HUES48 (cell line): ENCODE measurements around the gene MAP3K12.
"Not testable (repeated sequence)": the region's sequence is repeated elsewhere in the genome, so short reads cannot be mapped to it uniquely, and the experiment has no call there.

Experiments used
- H3K27ac ChIP-seq: one replicate; pipeline ENCODE4 v1.7.0; 2013; ENCODE audit warnings: low read depth, low read length, inconsistent platforms
- H3K27me3 ChIP-seq: 2 replicates; pipeline ENCODE4 v1.6.1; 2013; ENCODE audit warnings: mild to moderate bottlenecking, low read length; ENCODE audit not compliant: control insufficient read depth, insufficient read depth
- H3K36me3 ChIP-seq: 2 replicates; pipeline ENCODE4 v1.6.1; 2013; ENCODE audit warnings: low read length; ENCODE audit not compliant: control insufficient read depth, insufficient read depth
- H3K4me1 ChIP-seq: 2 replicates; pipeline ENCODE4 v1.6.1; 2013; ENCODE audit warnings: mild to moderate bottlenecking, low read length; ENCODE audit not compliant: control insufficient read depth, insufficient read depth
- H3K4me3 ChIP-seq: 2 replicates; pipeline ENCODE4 v1.5.1; 2013; ENCODE audit warnings: mild to moderate bottlenecking, low read depth, low read length
- H3K9ac ChIP-seq: 2 replicates; pipeline ENCODE4 v1.6.1; 2013; ENCODE audit warnings: mild to moderate bottlenecking, low read depth, low read length, moderate library complexity
- H3K9me3 ChIP-seq: 2 replicates; pipeline ENCODE4 v1.6.1; 2013; ENCODE audit warnings: low read length; ENCODE audit not compliant: control insufficient read depth, insufficient read depth

The MAP3K12 gene, protein sequence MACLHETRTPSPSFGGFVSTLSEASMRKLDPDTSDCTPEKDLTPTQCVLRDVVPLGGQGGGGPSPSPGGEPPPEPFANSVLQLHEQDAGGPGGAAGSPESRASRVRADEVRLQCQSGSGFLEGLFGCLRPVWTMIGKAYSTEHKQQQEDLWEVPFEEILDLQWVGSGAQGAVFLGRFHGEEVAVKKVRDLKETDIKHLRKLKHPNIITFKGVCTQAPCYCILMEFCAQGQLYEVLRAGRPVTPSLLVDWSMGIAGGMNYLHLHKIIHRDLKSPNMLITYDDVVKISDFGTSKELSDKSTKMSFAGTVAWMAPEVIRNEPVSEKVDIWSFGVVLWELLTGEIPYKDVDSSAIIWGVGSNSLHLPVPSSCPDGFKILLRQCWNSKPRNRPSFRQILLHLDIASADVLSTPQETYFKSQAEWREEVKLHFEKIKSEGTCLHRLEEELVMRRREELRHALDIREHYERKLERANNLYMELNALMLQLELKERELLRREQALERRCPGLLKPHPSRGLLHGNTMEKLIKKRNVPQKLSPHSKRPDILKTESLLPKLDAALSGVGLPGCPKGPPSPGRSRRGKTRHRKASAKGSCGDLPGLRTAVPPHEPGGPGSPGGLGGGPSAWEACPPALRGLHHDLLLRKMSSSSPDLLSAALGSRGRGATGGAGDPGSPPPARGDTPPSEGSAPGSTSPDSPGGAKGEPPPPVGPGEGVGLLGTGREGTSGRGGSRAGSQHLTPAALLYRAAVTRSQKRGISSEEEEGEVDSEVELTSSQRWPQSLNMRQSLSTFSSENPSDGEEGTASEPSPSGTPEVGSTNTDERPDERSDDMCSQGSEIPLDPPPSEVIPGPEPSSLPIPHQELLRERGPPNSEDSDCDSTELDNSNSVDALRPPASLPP

GRCh38 chr12:53499266-53500141 lies at the start of gene MAP3K12:
Gene MAP3K12, minus strand, starts transcription at chr12:53499458. Its CDS starts 12,067 bp downstream, at chr12:53487391.
- Histone ChIP-seq H3K9ac (peak within 1 kb of the TSS; percentile 65), H3K27me3 (no peaks in the 10 kb centered on the region), H3K36me3 (peaks cover 11% of the 10 kb centered on the region), H3K27ac (peak within 1 kb of the TSS; percentile 99), H3K9me3 (no peaks in the 10 kb centered on the region), H3K4me3 (peak within 1 kb of the TSS; percentile 85), H3K4me1 (peaks cover 38% of the 10 kb centered on the region)

GRCh38 chr12:53548354-53548753 lies 49.1 kb upstream of the MAP3K12 start:
- H3K9me3 ChIP-seq, H3K27ac ChIP-seq, H3K9ac ChIP-seq, H3K27me3 ChIP-seq, H3K4me1 ChIP-seq, H3K4me3 ChIP-seq: not testable (repeated sequence)
- H3K36me3 ChIP-seq: peaks cover 20% of the 10 kb centered on the region

- Histone ChIP-seq H3K27me3 (no peaks in the 10 kb centered on the region), H3K4me1 (no peaks in the 10 kb centered on the region), H3K9ac (no peak overlapping the region), H3K4me3 (no peak overlapping the region), H3K27ac (peak overlapping the region; percentile 21), H3K9me3 (no peaks in the 10 kb centered on the region), H3K36me3 (peaks cover 18% of the 10 kb centered on the region)
Observed at GRCh38 chr12:53543539-53543938, 44.3 kb upstream of the MAP3K12 start.

- peaks cover 39% of the 10 kb centered on the region for H3K36me3 ChIP-seq
- no peak overlapping the region for H3K9ac ChIP-seq
- H3K27ac ChIP-seq: no peak overlapping the region
- no peaks in the 10 kb centered on the region for H3K4me1 ChIP-seq
- H3K9me3 ChIP-seq: no peaks in the 10 kb centered on the region
- no peaks in the 10 kb centered on the region for H3K27me3 ChIP-seq
- no peak overlapping the region for H3K4me3 ChIP-seq
Observed at GRCh38 chr12:53539526-53539925, 40.3 kb upstream of the MAP3K12 start.

DNA sequence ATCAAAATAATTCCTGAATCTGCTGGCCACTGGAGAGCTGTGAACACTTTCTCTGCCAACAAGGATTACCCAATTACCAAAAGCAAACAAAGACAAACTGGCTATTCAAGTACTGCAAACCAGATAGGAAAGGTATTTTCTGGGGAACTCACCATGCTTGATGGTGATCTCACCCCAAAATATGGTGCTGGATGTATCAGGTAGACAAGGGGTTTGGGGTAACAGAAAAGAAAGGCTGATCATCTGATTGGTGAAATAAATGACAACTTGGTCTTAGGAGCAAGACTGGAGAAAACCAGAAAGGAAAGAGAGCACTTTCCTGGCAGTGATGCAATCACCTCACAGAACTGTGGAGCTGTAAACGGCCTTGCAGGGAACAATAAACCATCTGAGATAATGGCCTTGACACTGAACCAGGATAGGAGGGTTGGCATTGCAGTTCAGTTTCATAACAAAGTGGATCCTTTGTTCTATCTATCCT lies 39.0 kb upstream of the MAP3K12 start:
- no peak overlapping the region for H3K9ac ChIP-seq
- no peaks in the 10 kb centered on the region for H3K27me3 ChIP-seq
- peaks cover 50% of the 10 kb centered on the region for H3K36me3 ChIP-seq
- H3K4me1 ChIP-seq: no peaks in the 10 kb centered on the region
- no peaks in the 10 kb centered on the region for H3K9me3 ChIP-seq
- H3K4me3 ChIP-seq: no peak overlapping the region
- no peak overlapping the region for H3K27ac ChIP-seq

DNA sequence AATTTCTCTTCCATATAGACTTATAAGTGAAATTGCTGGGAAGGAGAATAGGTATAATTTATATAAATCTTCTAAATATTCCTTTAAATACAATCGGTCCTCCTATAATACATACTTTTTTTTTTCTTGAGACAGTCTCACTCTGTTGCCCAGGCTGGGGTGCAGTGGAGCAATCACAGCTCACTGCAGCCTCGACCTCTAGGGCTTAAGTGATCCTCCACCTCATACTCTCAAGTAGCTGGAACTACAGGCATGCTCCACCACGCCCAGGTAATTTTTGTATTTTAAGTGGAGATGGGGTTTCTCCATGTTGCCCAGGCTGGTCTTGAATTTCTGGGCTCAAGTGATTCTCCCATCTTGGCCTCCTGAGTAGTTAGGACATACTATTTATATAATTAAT lies 37.7 kb upstream of the MAP3K12 start:
- no peak overlapping the region for H3K9ac ChIP-seq
- H3K9me3 ChIP-seq: no peaks in the 10 kb centered on the region
- no peak overlapping the region for H3K27ac ChIP-seq
- no peaks in the 10 kb centered on the region for H3K4me1 ChIP-seq
- H3K27me3 ChIP-seq: no peaks in the 10 kb centered on the region
- H3K36me3 ChIP-seq: peaks cover 53% of the 10 kb centered on the region
- H3K4me3 ChIP-seq: no peak overlapping the region

- Histone ChIP-seq H3K27me3 (no peaks in the 10 kb centered on the region), H3K36me3 (peaks cover 61% of the 10 kb centered on the region), H3K4me1 (no peaks in the 10 kb centered on the region), H3K9me3 (no peaks in the 10 kb centered on the region), H3K27ac (no peak overlapping the region), H3K4me3 (no peak overlapping the region), H3K9ac (no peak overlapping the region)
Observed at GRCh38 chr12:53533471-53533870, 34.2 kb upstream of the MAP3K12 start.

GRCh38 chr12:53532524-53533445 lies 33.5 kb upstream of the MAP3K12 start:
- Histone ChIP-seq H3K27ac (no peak overlapping the region), H3K9ac (no peak overlapping the region), H3K27me3 (no peaks in the 10 kb centered on the region), H3K9me3 (no peaks in the 10 kb centered on the region), H3K4me1 (no peaks in the 10 kb centered on the region), H3K36me3 (peaks cover 61% of the 10 kb centered on the region), H3K4me3 (no peak overlapping the region)

DNA sequence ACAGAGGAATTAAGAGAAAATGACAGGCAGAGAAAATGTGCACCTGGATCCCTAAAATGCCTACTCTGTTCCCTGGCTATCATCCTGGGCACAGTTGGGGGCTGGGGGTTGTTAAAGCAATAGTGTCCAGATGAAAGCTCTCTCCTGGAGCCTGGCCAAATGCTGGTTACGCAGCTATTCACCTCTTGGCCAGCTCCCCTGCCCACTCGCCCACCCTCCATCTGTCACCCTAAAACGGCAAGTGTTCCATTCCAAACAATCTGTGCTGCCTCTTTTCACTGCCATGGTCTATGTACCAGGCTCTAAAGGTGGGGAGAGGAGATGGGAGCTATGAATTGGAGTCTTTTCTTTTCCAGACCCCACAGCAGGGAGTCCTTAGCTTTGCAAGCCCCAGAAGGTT lies 32.8 kb upstream of the MAP3K12 start:
- H3K4me1 ChIP-seq: no peaks in the 10 kb centered on the region
- H3K9ac ChIP-seq: no peak overlapping the region
- no peak overlapping the region for H3K4me3 ChIP-seq
- H3K27me3 ChIP-seq: no peaks in the 10 kb centered on the region
- H3K36me3 ChIP-seq: peaks cover 57% of the 10 kb centered on the region
- H3K9me3 ChIP-seq: no peaks in the 10 kb centered on the region
- no peak overlapping the region for H3K27ac ChIP-seq

- no peak overlapping the region for H3K9ac ChIP-seq
- H3K4me3 ChIP-seq: no peak overlapping the region
- no peaks in the 10 kb centered on the region for H3K4me1 ChIP-seq
- peaks cover 48% of the 10 kb centered on the region for H3K36me3 ChIP-seq
- no peaks in the 10 kb centered on the region for H3K27me3 ChIP-seq
- H3K9me3 ChIP-seq: no peaks in the 10 kb centered on the region
- H3K27ac ChIP-seq: no peak overlapping the region
Observed at GRCh38 chr12:53530920-53531319, 31.7 kb upstream of the MAP3K12 start.
